ENCODE results near the gene MRPL38. TPM values are rescaled to one million over a fixed set of nuclear protein-coding genes. Genes with fewer than 3 reads are reported as not detected.

Gene MRPL38
- total and polyA plus RNA-seq, 2 of the 8 experiments (the other 6 are each of a cell fraction or from before 2014, with no cell fraction given) = 78.4 to 125 TPM

GRCh38 chr17:75943491-75943890 is 38.8 kb upstream of the MRPL38 start:
- no peak overlapping the region for H3K27ac ChIP-seq (ENCODE audit: low read depth, low read length)
- H2BK12ac ChIP-seq (ENCODE audit: low read depth, low read length) = no peak overlapping the region
- no peak overlapping the region for H3K4ac ChIP-seq (replicated peaks; ENCODE audit: insufficient read length, low read depth, low read length)
- H3K4me2 ChIP-seq (ENCODE audit: insufficient read depth in 1 of 2, low read depth in 2 of 2, low read length in 2 of 2) = no peak overlapping the region
- H2BK15ac ChIP-seq (ENCODE audit: low read length) = no peak overlapping the region
- no peak overlapping the region for H4K5ac ChIP-seq (ENCODE audit: insufficient read length, low read depth, low read length)
- DNase-seq (ENCODE audit: low read depth in 1 of 2, low spot score in 2 of 2) (no peak), FAIRE-seq (no peak)
- H3K79me2 ChIP-seq (ENCODE audit: control insufficient read depth in 1 of 2, insufficient read depth in 2 of 2, low read length in 2 of 2) = no peaks in the 10 kb centered on the region
- no peak overlapping the region for H3K4me3 ChIP-seq (ENCODE audit: extremely low read depth in 1 of 4, insufficient read depth in 2 of 4, low read depth in 3 of 4, low read length in 4 of 4)
- no peak overlapping the region for H3K23ac ChIP-seq (ENCODE audit: insufficient read length)
- H2BK20ac ChIP-seq (ENCODE audit: low read length) = no peak overlapping the region
- no peaks in the 10 kb centered on the region for H3K9me3 ChIP-seq (ENCODE audit: insufficient read depth in 2 of 2, low read depth in 1 of 2, low read length in 1 of 2)
- no peak overlapping the region for H4K8ac ChIP-seq (ENCODE audit: extremely low read depth, insufficient read depth, low read length)
- 92% methylated on average over 1 of the region's 1 CpG; no CpG with 5 or more reads in 1 of the 2 experiments for WGBS, 2 experiments (ENCODE audit: extremely low coverage in 1 of 2, insufficient coverage in 1 of 2, insufficient read length in 1 of 2, insufficient replicate concordance in 2 of 2, low coverage in 1 of 2, low lambda C conversion rate in 2 of 2, missing lambda C conversion rate in 1 of 2)
- H3K9ac ChIP-seq (replicated peaks in 1 of 4; ENCODE audit: extremely low read depth in 1 of 4, low read depth in 3 of 4, low read length in 3 of 4) = no peak overlapping the region
- H3K56ac ChIP-seq (replicated peaks; ENCODE audit: insufficient read length, low read depth, low read length) = no peak overlapping the region
- no peak overlapping the region for H4K91ac ChIP-seq (replicated peaks; ENCODE audit: insufficient read length, low read length)
- no peak overlapping the region for H2BK5ac ChIP-seq (ENCODE audit: low read depth, low read length)
- peaks cover 0 to 3% (median 2%) of the 10 kb centered on the region in 4 experiments; a peak in 3 of 7 replicates for H3K4me1 ChIP-seq (replicated peaks in 1 of 4; ENCODE audit: control insufficient read depth in 3 of 4, insufficient read depth in 4 of 4, low read length in 3 of 4)
- ChIA-PET POLR2A (ENCODE audit: partially characterized antibody) (interaction anchor here (0.6 to 1.6 kb wide), 4 partner anchors 13 to 45 kb away, joined by 3 to 5 read pairs (median 3); no protein-coding TSS in a partner anchor), CTCF (ENCODE audit: partially characterized antibody) (interaction anchor here (1.1 to 1.8 kb wide), 2 partner anchors 9 to 18 kb away, joined by 3 to 6 read pairs; no protein-coding TSS in a partner anchor)
- H2AK5ac ChIP-seq (ENCODE audit: low read depth, low read length) = no peak overlapping the region
- no peaks in the 10 kb centered on the region for H3K79me1 ChIP-seq (ENCODE audit: low read depth, low read length)
- H3K27me3 ChIP-seq (replicated peaks in 1 of 4; ENCODE audit: control insufficient read depth in 3 of 4, extremely low read depth in 1 of 4, insufficient read depth in 3 of 4, low read length in 3 of 4) = no peaks in the 10 kb centered on the region
- H4K20me1 ChIP-seq (replicated peaks in 1 of 2; ENCODE audit: control insufficient read depth in 1 of 2, insufficient read depth in 2 of 2, low read length in 2 of 2) = no peaks in the 10 kb centered on the region
- H3K36me3 ChIP-seq (ENCODE audit: control insufficient read depth in 2 of 4, insufficient read depth in 4 of 4, low read length in 3 of 4) = peaks cover 4 to 29% (median 7%) of the 10 kb centered on the region in 4 experiments; a peak in 6 of 8 replicates
- no peak overlapping the region for H3K18ac ChIP-seq (ENCODE audit: extremely low read depth, low read length)
- no peak overlapping the region for H3K14ac ChIP-seq (ENCODE audit: insufficient read length)
- no peak overlapping the region for H2AFZ ChIP-seq (ENCODE audit: low read length)
- peaks cover 4% of the 10 kb centered on the region; the same call in 1 of the 2 replicates for H3K23me2 ChIP-seq (ENCODE audit: low read depth, low read length)
- no peak overlapping the region for H2BK120ac ChIP-seq (replicated peaks; ENCODE audit: low read depth, low read length)
- TF ChIP-seq EP300 (IDR thresholded peaks at IDR 0.05; ENCODE audit: borderline replicate concordance in 1 of 2, low read depth in 2 of 2, low read length in 2 of 2) (no peak), TEAD4 (IDR thresholded peaks at IDR 0.05; ENCODE audit: low read depth, low read length) (no peak), POLR2A (IDR thresholded peaks at IDR 0.05; ENCODE audit: control extremely low read depth in 1 of 2, low read depth in 2 of 2, low read length in 2 of 2) (no peak), YY1 (IDR thresholded peaks at IDR 0.05; ENCODE audit: low read depth, low read length) (no peak), SP2 (IDR thresholded peaks at IDR 0.05; ENCODE audit: low read length) (no peak)
